ENCODE data around the gene ST7. TPM values are rescaled to one million over a fixed set of nuclear protein-coding genes. Genes with fewer than 3 reads are reported as not detected.

Gene ST7
- total and polyA plus RNA-seq, 2 donors (not counting 3 experiments of a cell fraction or from before 2014, with no cell fraction given) = 18.6 to 24.9 TPM

GRCh38 chr7:117219485-117219884 lies 266.2 kb downstream of the ST7 start:
- peak; percentile 47 for FAIRE-seq
- no peak for TF ChIP-seq POLR2A (IDR thresholded peaks at IDR 0.05; ENCODE audit: low read depth, low read length)
- no peak for TF ChIP-seq FOS (IDR thresholded peaks at IDR 0.05; ENCODE audit: borderline replicate concordance, insufficient read depth, low read length)
- TF ChIP-seq MYC (IDR thresholded peaks at IDR 0.05; ENCODE audit: low read depth, low read length) = no peak
- TF ChIP-seq EZH2 (IDR thresholded peaks at IDR 0.05; ENCODE audit: borderline replicate concordance, low read depth, low read length, severe bottlenecking) = no peak
- TF ChIP-seq, protein P1, sequence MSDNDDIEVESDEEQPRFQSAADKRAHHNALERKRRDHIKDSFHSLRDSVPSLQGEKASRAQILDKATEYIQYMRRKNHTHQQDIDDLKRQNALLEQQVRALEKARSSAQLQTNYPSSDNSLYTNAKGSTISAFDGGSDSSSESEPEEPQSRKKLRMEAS (IDR thresholded peaks at IDR 0.05; ENCODE audit: insufficient read depth, insufficient read length) = no peak
- TF ChIP-seq POLR2AphosphoS5 (IDR thresholded peaks at IDR 0.05; ENCODE audit: insufficient read depth, low read depth, low read length) = no peak
- TF ChIP-seq GATA2 (IDR thresholded peaks at IDR 0.05; ENCODE audit: insufficient read depth, insufficient read length, low read depth, low read length) = no peak
- TF ChIP-seq JUN (IDR thresholded peaks at IDR 0.05; ENCODE audit: borderline replicate concordance, insufficient read depth, insufficient read length, low read depth) = no peak
- TF ChIP-seq CTCF (IDR thresholded peaks at IDR 0.05; ENCODE audit: extremely low read depth in 1 of 2, insufficient read depth in 1 of 2, low read depth in 1 of 2, low read length in 2 of 2) = no peak
- intact Hi-C loops (cut with micrococcal nuclease) = no loop called here
- ChIA-PET POLR2A (no interaction called here), CTCF (no interaction called here)
- Histone ChIP-seq H2AFZ (ENCODE audit: low read depth, low read length) (no peak overlapping the region), H3K36me3 (ENCODE audit: control insufficient read depth in 2 of 2, extremely low read depth in 1 of 2, insufficient read depth in 2 of 2, low read length in 2 of 2) (peaks cover 0 to 2% of the 10 kb centered on the region in 2 experiments), H3K9me1 (replicated peaks; ENCODE audit: control insufficient read depth, extremely low read depth, insufficient read depth, low read length) (no peaks in the 10 kb centered on the region), H3K27me3 (ENCODE audit: control insufficient read depth in 2 of 2, insufficient read depth in 2 of 2, low read length in 2 of 2) (no peaks in the 10 kb centered on the region), H3K4me1 (ENCODE audit: control insufficient read depth, extremely low read depth, insufficient read depth, low read length) (no peaks in the 10 kb centered on the region), H3K9ac (replicated peaks; ENCODE audit: extremely low read depth, insufficient read depth, low read length) (no peak overlapping the region), H3K9me3 (replicated peaks; ENCODE audit: control insufficient read depth, insufficient read depth, low read length) (no peaks in the 10 kb centered on the region), H4K20me1 (replicated peaks; ENCODE audit: control insufficient read depth, extremely low read depth, insufficient read depth, low read length) (no peaks in the 10 kb centered on the region), H3K27ac (ENCODE audit: insufficient read depth, low read depth, low read length) (no peak overlapping the region), H3K79me2 (ENCODE audit: control insufficient read depth, insufficient read depth, low read length) (no peaks in the 10 kb centered on the region), H3K4me2 (ENCODE audit: insufficient read depth, low read length) (no peak overlapping the region), H3K4me3 (replicated peaks in 1 of 3; ENCODE audit: insufficient read depth in 1 of 3, low read depth in 1 of 3, low read length in 3 of 3) (no peak overlapping the region)
- dilution Hi-C loops (cut with MboI; ENCODE audit: extremely low pct_ligation_motif_present, low sequenced_read_pairs) = no loop called here
- BruUV-seq (replicated peaks) = no TSS peak
- no peak for DNase-seq (ENCODE audit: low read depth, low spot score)

Measured in endothelial cell of umbilical vein (primary cell).